H9 (cell line): ENCODE data around the gene ENO4. TPM values are rescaled to one million over a fixed set of nuclear protein-coding genes. Genes with fewer than 3 reads are reported as not detected.

Experiments
- DNase-seq: peaks from one replicate; pipeline ENCODE4 v3.0.0-alpha.2; 2017
- H2AFZ ChIP-seq: one replicate; pipeline ENCODE4 v1.6.1; 2013; ENCODE audit warnings: mild to moderate bottlenecking, low read length, control low read depth, moderate library complexity
- H2AK5ac ChIP-seq: 2 replicates; pipeline ENCODE4 v1.6.1; 2013; ENCODE audit warnings: low read length, control low read depth, mixed read lengths; ENCODE audit not compliant: insufficient read length
- H2BK120ac ChIP-seq: one replicate; pipeline ENCODE4 v1.6.1; 2013; ENCODE audit warnings: low read depth, mild to moderate bottlenecking, low read length, control low read depth, inconsistent platforms; ENCODE audit not compliant: poor library complexity, severe bottlenecking
- H2BK12ac ChIP-seq: 2 replicates; pipeline ENCODE4 v1.6.1; 2013; ENCODE audit warnings: low read length, control low read depth, mixed read lengths, low read depth; ENCODE audit not compliant: insufficient read length
- H2BK15ac ChIP-seq: 2 replicates; pipeline ENCODE4 v1.6.1; 2013; ENCODE audit warnings: low read depth, low read length, control low read depth
- H2BK20ac ChIP-seq: one replicate; pipeline ENCODE4 v1.6.1; 2013; ENCODE audit warnings: low read depth, mild to moderate bottlenecking, low read length, control low read depth, inconsistent platforms; ENCODE audit not compliant: poor library complexity, severe bottlenecking
- H2BK5ac ChIP-seq: 2 replicates; pipeline ENCODE4 v1.6.1; 2013; ENCODE audit warnings: low read length, control low read depth, mixed read lengths; ENCODE audit not compliant: insufficient read length
- H3K14ac ChIP-seq: 2 replicates; pipeline ENCODE4 v1.6.1; 2013; ENCODE audit warnings: low read length, control low read depth; ENCODE audit not compliant: insufficient read depth
- H3K18ac ChIP-seq: 2 replicates; pipeline ENCODE4 v1.6.1; 2013; ENCODE audit warnings: low read depth, mild to moderate bottlenecking, mixed read lengths, low read length, control low read depth; ENCODE audit not compliant: insufficient read length
- H3K23ac ChIP-seq: 2 replicates; pipeline ENCODE4 v1.6.1; 2013; ENCODE audit warnings: low read length, control low read depth, mixed read lengths, low read depth; ENCODE audit not compliant: insufficient read length
- H3K23me2 ChIP-seq: 2 replicates; pipeline ENCODE4 v1.6.1; 2013; ENCODE audit warnings: low read depth, mild to moderate bottlenecking, mixed read lengths, low read length, control low read depth; ENCODE audit not compliant: insufficient read length, poor library complexity, severe bottlenecking
- H3K27ac ChIP-seq: 2 replicates; pipeline ENCODE4 v1.5.1; 2013; ENCODE audit warnings: low read length, control low read depth, mixed read lengths, low read depth; ENCODE audit not compliant: insufficient read length
- H3K27me3 ChIP-seq: 2 replicates; pipeline ENCODE4 v1.6.1; 2013; ENCODE audit warnings: low read length, control low read depth, inconsistent platforms; ENCODE audit not compliant: insufficient read depth
- H3K4ac ChIP-seq: 2 replicates; pipeline ENCODE4 v1.6.1; 2013; ENCODE audit warnings: low read depth, mild to moderate bottlenecking, control low read depth, inconsistent platforms, low read length, moderate library complexity
- H3K4me1 ChIP-seq: 2 replicates; pipeline ENCODE4 v1.6.1; 2013; ENCODE audit warnings: low read length, control low read depth, inconsistent platforms; ENCODE audit not compliant: insufficient read depth
- H3K4me2 ChIP-seq: 2 replicates; pipeline ENCODE4 v1.6.1; 2013; ENCODE audit warnings: low read length, control low read depth, mixed read lengths; ENCODE audit not compliant: insufficient read length, insufficient read depth
- H3K56ac ChIP-seq: 2 replicates; pipeline ENCODE4 v1.6.1; 2013; ENCODE audit warnings: low read depth, mild to moderate bottlenecking, mixed read lengths, low read length, control low read depth; ENCODE audit not compliant: insufficient read length
- H3K79me1 ChIP-seq: 2 replicates; pipeline ENCODE4 v1.6.1; 2013; ENCODE audit warnings: low read depth, mild to moderate bottlenecking, moderate library complexity, low read length, control low read depth, inconsistent platforms; ENCODE audit not compliant: insufficient read depth, poor library complexity, severe bottlenecking
- H3K79me2 ChIP-seq: 2 replicates; pipeline ENCODE4 v1.6.1; 2013; ENCODE audit warnings: low read length, control low read depth, inconsistent platforms; ENCODE audit not compliant: insufficient read depth
- H3K9ac ChIP-seq: 2 replicates; pipeline ENCODE4 v1.6.1; 2013; ENCODE audit warnings: low read length, control low read depth, mixed read lengths; ENCODE audit not compliant: insufficient read length; ENCODE audit errors: extremely low read depth
- H3K9me3 ChIP-seq: one replicate; pipeline ENCODE4 v1.6.1; 2013; ENCODE audit warnings: low read depth, low read length, inconsistent platforms; ENCODE audit not compliant: control insufficient read depth
- H3T11ph ChIP-seq: one replicate; pipeline ENCODE4 v1.6.1; 2013; ENCODE audit warnings: mild to moderate bottlenecking, low read length, control low read depth, inconsistent platforms
- H4K20me1 ChIP-seq: one replicate; pipeline ENCODE4 v1.6.1; 2013; ENCODE audit not compliant: control insufficient read depth, insufficient read length, insufficient read depth
- H4K5ac ChIP-seq: 2 replicates; pipeline ENCODE4 v1.6.1; 2013; ENCODE audit warnings: low read depth, mild to moderate bottlenecking, mixed read lengths, low read length, control low read depth; ENCODE audit not compliant: insufficient read length
- H4K8ac ChIP-seq: replicated peaks from 2 replicates; pipeline ENCODE4 v1.6.1; 2013; ENCODE audit warnings: low read length, control low read depth, mixed read lengths, low read depth; ENCODE audit not compliant: insufficient read length
- H4K91ac ChIP-seq: 2 replicates; pipeline ENCODE4 v1.6.1; 2013; ENCODE audit warnings: low read depth, mild to moderate bottlenecking, moderate library complexity, mixed read lengths, low read length, control low read depth; ENCODE audit not compliant: insufficient read length
- H3K27ac Mint-ChIP-seq, 3 experiments: 2 replicates in 2 of 3; 3 replicates in 1 of 3; pipeline ENCODE4 v1.8.0; 2020 to 2021; ENCODE audit warnings: mixed read lengths in 3 of 3, mild to moderate bottlenecking in 1 of 3, moderate library complexity in 1 of 3
- H3K27me3 Mint-ChIP-seq: 2 replicates; pipeline ENCODE4 v1.8.0; 2021; ENCODE audit warnings: low read depth, mild to moderate bottlenecking, moderate library complexity, mixed read lengths
- H3K36me3 Mint-ChIP-seq, 3 experiments: 2 replicates in 2 of 3; 3 replicates in 1 of 3; pipeline ENCODE4 v1.8.0; 2020 to 2021; ENCODE audit warnings: low read depth in 3 of 3, mixed read lengths in 3 of 3; ENCODE audit not compliant: insufficient read depth in 1 of 3
- H3K4me1 Mint-ChIP-seq, 2 experiments: 2 replicates each; pipeline ENCODE4 v1.8.0; 2020; ENCODE audit warnings: mixed read lengths in 2 of 2
- H3K4me3 Mint-ChIP-seq, 2 experiments: 2 replicates in 1 of 2; 3 replicates in 1 of 2; pipeline ENCODE4 v1.8.0; 2020 to 2021; ENCODE audit warnings: mild to moderate bottlenecking in 2 of 2, mixed read lengths in 2 of 2, moderate library complexity in 1 of 2
- H3K9me3 Mint-ChIP-seq, 2 experiments: 2 replicates in 1 of 2; 3 replicates in 1 of 2; pipeline ENCODE4 v1.8.0; 2020; ENCODE audit warnings: mild to moderate bottlenecking in 2 of 2, mixed read lengths in 2 of 2, moderate library complexity in 1 of 2
- WGBS: extraction: QIAGEN DNeasy Blood & Tissue Kit; methylation state at CpG from one replicate; pipeline ENCODE4 v1.1.7; 2013; ENCODE audit warnings: missing lambda C conversion rate, low lambda C conversion rate, mixed read lengths; ENCODE audit not compliant: insufficient read length; ENCODE audit errors: extremely low coverage; 5-methylcytosine and 5-hydroxymethylcytosine counted together
- total RNA-seq: library from RNA; stranded (reverse); gene quantifications from 2 replicates; pipeline ENCODE4 v1.2.1, GENCODE V29; 2021
- TF ChIP-seq, protein P1 (sequence below): fragments of 200-600 bp; sonication (generic); conservative IDR thresholded peaks from 3 replicates; pipeline ENCODE4 v1.8.0; 2021; ENCODE audit warnings: antibody characterized with exemption, mild to moderate bottlenecking

Gene ENO4
- total RNA-seq, 1 experiment from 2014 or later, result 0.26 TPM

DNA sequence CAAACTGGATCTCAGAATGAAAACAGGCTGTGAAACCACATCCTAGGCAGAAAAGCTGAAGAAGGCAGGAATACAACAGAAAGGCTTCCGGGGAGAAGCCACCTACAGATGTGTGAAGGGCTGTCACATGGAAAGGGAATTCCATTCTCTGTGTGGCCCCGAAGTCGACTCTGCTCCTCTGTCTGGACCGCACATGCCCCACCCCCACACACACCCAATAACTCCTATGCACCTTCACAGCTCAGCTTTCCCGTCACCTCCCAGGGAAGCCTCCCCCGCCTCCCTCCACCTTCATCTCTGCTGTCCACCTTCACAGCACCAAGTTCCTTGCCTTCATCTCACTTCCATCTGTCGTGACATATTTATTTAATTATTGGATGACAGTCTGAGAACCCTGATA is 23.4 kb upstream of the ENO4 start:
- H3K4me2 ChIP-seq, result no peak overlapping the region
- H3K18ac ChIP-seq, result no peak overlapping the region
- DNase-seq, result no peak

More for the DNA sequence above, 23.4 kb upstream of the ENO4 start:
- H3K4me1 ChIP-seq, result no peaks in the 10 kb centered on the region; the same call in 1 of the 2 replicates
- H3K27ac ChIP-seq, result no peak overlapping the region
- no peak overlapping the region for H2AFZ ChIP-seq
- H3K27ac Mint-ChIP-seq, result 0 out of 7 replicates have a peak overlapping the region, but pooled peaks of 1 of the 3 experiments have one; percentile 5
- peaks cover 19 to 24% of the 10 kb centered on the region in 2 experiments for H3K4me1 Mint-ChIP-seq
- no peak overlapping the region for H3K4me3 Mint-ChIP-seq
- H4K20me1 ChIP-seq, result no peaks in the 10 kb centered on the region
- WGBS, result no CpG with 5 or more reads among the region's 7 CpGs
- H2BK5ac ChIP-seq, result no peak overlapping the region
- no peaks in the 10 kb centered on the region for H3K79me2 ChIP-seq
- no peak overlapping the region for H2BK15ac ChIP-seq
- no peak overlapping the region for H3T11ph ChIP-seq
- no peaks in the 10 kb centered on the region for H3K23me2 ChIP-seq
- no peaks in the 10 kb centered on the region for H3K9me3 ChIP-seq
- H3K56ac ChIP-seq, result no peak overlapping the region
- H4K5ac ChIP-seq, result no peak overlapping the region
- peaks cover 0 to 13% (median 0%) of the 10 kb centered on the region in 3 experiments; a peak in 1 of 7 replicates for H3K36me3 Mint-ChIP-seq
- no peak overlapping the region for H3K23ac ChIP-seq
- H3K4ac ChIP-seq, result no peak overlapping the region
- peaks cover 5% of the 10 kb centered on the region; the same call in 1 of the 2 replicates for H3K27me3 Mint-ChIP-seq
- no peaks in the 10 kb centered on the region for H3K27me3 ChIP-seq
- H2BK12ac ChIP-seq, result no peak overlapping the region
- no peak overlapping the region for H4K91ac ChIP-seq
- H2BK20ac ChIP-seq, result no peak overlapping the region
- no peak overlapping the region for H3K9ac ChIP-seq
- no peak overlapping the region for H2AK5ac ChIP-seq
- H3K79me1 ChIP-seq, result no peaks in the 10 kb centered on the region
- no peak overlapping the region for H4K8ac ChIP-seq
- TF ChIP-seq, protein P1, sequence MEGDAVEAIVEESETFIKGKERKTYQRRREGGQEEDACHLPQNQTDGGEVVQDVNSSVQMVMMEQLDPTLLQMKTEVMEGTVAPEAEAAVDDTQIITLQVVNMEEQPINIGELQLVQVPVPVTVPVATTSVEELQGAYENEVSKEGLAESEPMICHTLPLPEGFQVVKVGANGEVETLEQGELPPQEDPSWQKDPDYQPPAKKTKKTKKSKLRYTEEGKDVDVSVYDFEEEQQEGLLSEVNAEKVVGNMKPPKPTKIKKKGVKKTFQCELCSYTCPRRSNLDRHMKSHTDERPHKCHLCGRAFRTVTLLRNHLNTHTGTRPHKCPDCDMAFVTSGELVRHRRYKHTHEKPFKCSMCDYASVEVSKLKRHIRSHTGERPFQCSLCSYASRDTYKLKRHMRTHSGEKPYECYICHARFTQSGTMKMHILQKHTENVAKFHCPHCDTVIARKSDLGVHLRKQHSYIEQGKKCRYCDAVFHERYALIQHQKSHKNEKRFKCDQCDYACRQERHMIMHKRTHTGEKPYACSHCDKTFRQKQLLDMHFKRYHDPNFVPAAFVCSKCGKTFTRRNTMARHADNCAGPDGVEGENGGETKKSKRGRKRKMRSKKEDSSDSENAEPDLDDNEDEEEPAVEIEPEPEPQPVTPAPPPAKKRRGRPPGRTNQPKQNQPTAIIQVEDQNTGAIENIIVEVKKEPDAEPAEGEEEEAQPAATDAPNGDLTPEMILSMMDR, result no peak
- H2BK120ac ChIP-seq, result no peak overlapping the region
- no peaks in the 10 kb centered on the region for H3K9me3 Mint-ChIP-seq
- no peak overlapping the region for H3K14ac ChIP-seq
